ENCODE data around the gene SYNE2.

Gene SYNE2

GRCh38 chr14:63928744-63929174 is 76.0 kb downstream of the SYNE2 start:
- no peak for TF ChIP-seq TCF12 (IDR thresholded peaks at IDR 0.05; ENCODE audit: low read depth)
- no peak for TF ChIP-seq NFIC (IDR thresholded peaks at IDR 0.05)
- TF ChIP-seq TEAD4 (IDR thresholded peaks at IDR 0.05): no peak
- TF ChIP-seq USF1 (IDR thresholded peaks at IDR 0.05): no peak
- TF ChIP-seq REST (IDR thresholded peaks at IDR 0.05; ENCODE audit: low read depth): no peak
- TF ChIP-seq RAD21 (IDR thresholded peaks at IDR 0.05; ENCODE audit: low read depth): no peak
- no peak for TF ChIP-seq YY1 (IDR thresholded peaks at IDR 0.05; ENCODE audit: low read depth)
- no peak for TF ChIP-seq MAX (IDR thresholded peaks at IDR 0.05)
- no peak for TF ChIP-seq EP300 (IDR thresholded peaks at IDR 0.05; ENCODE audit: borderline replicate concordance)
- no peak for TF ChIP-seq TAF1 (IDR thresholded peaks at IDR 0.05; ENCODE audit: low read depth)
- no peak for TF ChIP-seq CREB1 (IDR thresholded peaks at IDR 0.05; ENCODE audit: low read depth)
- no peak for TF ChIP-seq ZBTB7A (IDR thresholded peaks at IDR 0.05; ENCODE audit: low read depth)

GRCh38 chr14:63933110-63933509 is 80.3 kb downstream of the SYNE2 start:
- TF ChIP-seq NFIC (IDR thresholded peaks at IDR 0.05): no peak
- TF ChIP-seq FOXM1 (IDR thresholded peaks at IDR 0.05; ENCODE audit: borderline replicate concordance, low read depth): no peak
- TF ChIP-seq MAX (IDR thresholded peaks at IDR 0.05): no peak
- TF ChIP-seq ZBTB7A (IDR thresholded peaks at IDR 0.05; ENCODE audit: low read depth): no peak
- no peak for TF ChIP-seq TEAD4 (IDR thresholded peaks at IDR 0.05)
- no peak for TF ChIP-seq EGR1 (IDR thresholded peaks at IDR 0.05)
- no peak for TF ChIP-seq REST (IDR thresholded peaks at IDR 0.05; ENCODE audit: low read depth)
- TF ChIP-seq CEBPB (IDR thresholded peaks at IDR 0.05): no peak

- TF ChIP-seq EP300 (IDR thresholded peaks at IDR 0.05; ENCODE audit: borderline replicate concordance) (no peak), MAX (IDR thresholded peaks at IDR 0.05) (no peak), TCF12 (IDR thresholded peaks at IDR 0.05; ENCODE audit: low read depth) (no peak), FOXM1 (IDR thresholded peaks at IDR 0.05; ENCODE audit: borderline replicate concordance, low read depth) (no peak), TEAD4 (IDR thresholded peaks at IDR 0.05) (no peak), YY1 (IDR thresholded peaks at IDR 0.05; ENCODE audit: low read depth) (no peak), NFIC (IDR thresholded peaks at IDR 0.05) (no peak), EGR1 (IDR thresholded peaks at IDR 0.05) (no peak), TAF1 (IDR thresholded peaks at IDR 0.05; ENCODE audit: low read depth) (no peak), CEBPB (IDR thresholded peaks at IDR 0.05) (no peak), CREB1 (IDR thresholded peaks at IDR 0.05; ENCODE audit: low read depth) (no peak)
Measured at GRCh38 chr14:63933711-63934110, 80.9 kb downstream of the SYNE2 start.

- no peak for TF ChIP-seq ZBTB7A (IDR thresholded peaks at IDR 0.05; ENCODE audit: low read depth)
- no peak for TF ChIP-seq TEAD4 (IDR thresholded peaks at IDR 0.05)
- no peak for TF ChIP-seq CREB1 (IDR thresholded peaks at IDR 0.05; ENCODE audit: low read depth)
- no peak for TF ChIP-seq YY1 (IDR thresholded peaks at IDR 0.05; ENCODE audit: low read depth)
- TF ChIP-seq EGR1 (IDR thresholded peaks at IDR 0.05): no peak
- no peak for TF ChIP-seq RAD21 (IDR thresholded peaks at IDR 0.05; ENCODE audit: low read depth)
- TF ChIP-seq NFIC (IDR thresholded peaks at IDR 0.05): no peak
- TF ChIP-seq TCF12 (IDR thresholded peaks at IDR 0.05; ENCODE audit: low read depth): no peak
- no peak for TF ChIP-seq TAF1 (IDR thresholded peaks at IDR 0.05; ENCODE audit: low read depth)
- no peak for TF ChIP-seq USF1 (IDR thresholded peaks at IDR 0.05)
- no peak for TF ChIP-seq REST (IDR thresholded peaks at IDR 0.05; ENCODE audit: low read depth)
- no peak for TF ChIP-seq MAX (IDR thresholded peaks at IDR 0.05)
- TF ChIP-seq EP300 (IDR thresholded peaks at IDR 0.05; ENCODE audit: borderline replicate concordance): no peak
- no peak for TF ChIP-seq CEBPB (IDR thresholded peaks at IDR 0.05)
- no peak for TF ChIP-seq FOXM1 (IDR thresholded peaks at IDR 0.05; ENCODE audit: borderline replicate concordance, low read depth)
Measured at GRCh38 chr14:63938198-63939005, 85.6 kb downstream of the SYNE2 start.

All from Ishikawa (cell line).